ENCODE measurements around the gene KRT78. TPM values are rescaled to one million over a fixed set of nuclear protein-coding genes. Genes with fewer than 3 reads are reported as not detected.

Gene KRT78
- total RNA-seq, 6 experiments from 2014 or later, result not detected

GRCh38 chr12:52867152-52867551, 18.4 kb upstream of the KRT78 start:
- intact Hi-C loops (cut with DNase I), result no loop called here
- Histone ChIP-seq H3K27me3 (no peaks in the 10 kb centered on the region), H3K4me1 (no peaks in the 10 kb centered on the region), H3K27ac (no peak overlapping the region), H3K9me3 (no peaks in the 10 kb centered on the region), H3K36me3 (no peaks in the 10 kb centered on the region), H3K4me3 (no peak overlapping the region)
- no peak for DNase-seq
- TF ChIP-seq CTCF (IDR thresholded peaks at IDR 0.05) (no peak), POLR2A (IDR thresholded peaks at IDR 0.05) (no peak)
- WGBS (ENCODE audit: insufficient coverage, low coverage, low lambda C conversion rate, missing lambda C conversion rate), result 90% methylated on average over 3 of the region's 5 CpGs
- no peak for ATAC-seq

- Histone ChIP-seq H3K9me3 (no peaks in the 10 kb centered on the region), H3K4me1 (no peaks in the 10 kb centered on the region), H3K27ac (no peak overlapping the region), H3K4me3 (no peak overlapping the region), H3K36me3 (no peaks in the 10 kb centered on the region), H3K27me3 (no peaks in the 10 kb centered on the region)
- DNase-seq, result peak; percentile 67 to 74 (median 73)
- intact Hi-C loops (cut with DNase I), result no loop called here
- ATAC-seq, result peak; percentile 90 to 96 (median 92)
- TF ChIP-seq POLR2A (IDR thresholded peaks at IDR 0.05) (no peak), CTCF (IDR thresholded peaks at IDR 0.05) (peak; percentile 65 to 76 (median 72))
- WGBS (ENCODE audit: insufficient coverage, low coverage, low lambda C conversion rate, missing lambda C conversion rate), result 58% methylated on average over 6 of the region's 10 CpGs
Observed at GRCh38 chr12:52865090-52865944, 16.5 kb upstream of the KRT78 start.

GRCh38 chr12:52862023-52862422, 13.2 kb upstream of the KRT78 start:
- WGBS (ENCODE audit: insufficient coverage, low coverage, low lambda C conversion rate, missing lambda C conversion rate), result 82% methylated on average over 1 of the region's 2 CpGs
- ATAC-seq, result no peak
- H3K9me3 ChIP-seq, result no peaks in the 10 kb centered on the region
- no peaks in the 10 kb centered on the region for H3K27me3 ChIP-seq
- H3K27ac ChIP-seq, result no peak overlapping the region
- H3K36me3 ChIP-seq, result no peaks in the 10 kb centered on the region
- no peaks in the 10 kb centered on the region for H3K4me1 ChIP-seq
- no peak overlapping the region for H3K4me3 ChIP-seq
- TF ChIP-seq POLR2A (IDR thresholded peaks at IDR 0.05) (no peak), CTCF (IDR thresholded peaks at IDR 0.05) (no peak)
- intact Hi-C loops (cut with DNase I), result no loop called here
- no peak for DNase-seq

- Histone ChIP-seq H3K4me1 (no peaks in the 10 kb centered on the region), H3K4me3 (no peak overlapping the region), H3K9me3 (no peaks in the 10 kb centered on the region), H3K27me3 (no peaks in the 10 kb centered on the region), H3K36me3 (no peaks in the 10 kb centered on the region), H3K27ac (no peak overlapping the region)
- intact Hi-C loops (cut with DNase I), result no loop called here
- TF ChIP-seq POLR2A (IDR thresholded peaks at IDR 0.05) (no peak), CTCF (IDR thresholded peaks at IDR 0.05) (no peak)
- no peak for ATAC-seq
- DNase-seq, result no peak
- 91% methylated on average over 4 of the region's 7 CpGs for WGBS (ENCODE audit: insufficient coverage, low coverage, low lambda C conversion rate, missing lambda C conversion rate)
Observed at GRCh38 chr12:52861511-52861910, 12.7 kb upstream of the KRT78 start.
